GM19438 (cell line): Measurements from ENCODE around the gene RAB31.
"Not testable (repeated sequence)": the region's sequence is repeated elsewhere in the genome, so short reads cannot be mapped to it uniquely, and the experiment has no call there.

ENCODE experiments used
- ATAC-seq: cut with Tn5 transposase; IDR thresholded peaks from one replicate; pipeline ENCODE4 v1.9.1; 2021; ENCODE audit warnings: low read depth; ENCODE audit not compliant: unreplicated experiment

RAB31 gene

GRCh38 chr18:9854801-9855676, 146.9 kb downstream of the RAB31 start:
- no peak for ATAC-seq

- ATAC-seq: no peak
Measured at GRCh38 chr18:9855681-9856080, 147.6 kb downstream of the RAB31 start.

- no peak for ATAC-seq
Measured at GRCh38 chr18:9856092-9856491, 148.0 kb downstream of the RAB31 start.

- ATAC-seq: not testable (repeated sequence)
Measured at GRCh38 chr18:9857479-9857998, 149.4 kb downstream of the RAB31 start.

- ATAC-seq: no peak
Measured at GRCh38 chr18:9858642-9859041, 150.5 kb downstream of the RAB31 start.

- ATAC-seq: no peak
Measured at GRCh38 chr18:9859232-9859631, 151.1 kb downstream of the RAB31 start.

GRCh38 chr18:9860682-9861081, 152.6 kb downstream of the RAB31 start:
- ATAC-seq: no peak

GRCh38 chr18:9861157-9861556, 153.1 kb downstream of the RAB31 start:
- peak; percentile 82 for ATAC-seq

- peak; percentile 64 for ATAC-seq
Measured at GRCh38 chr18:9861933-9862332, 153.8 kb downstream of the RAB31 start.

- no peak for ATAC-seq
Measured at GRCh38 chr18:9862686-9863085, 154.6 kb downstream of the RAB31 start.

- no peak for ATAC-seq
Measured at GRCh38 chr18:9863282-9863681, 155.2 kb downstream of the RAB31 start.

GRCh38 chr18:9865764-9866490, 157.8 kb downstream of the RAB31 start:
- no peak for ATAC-seq

- no peak for ATAC-seq
Measured at GRCh38 chr18:9866627-9867026, 158.5 kb downstream of the RAB31 start.

GRCh38 chr18:9867071-9867594, 159.0 kb downstream of the RAB31 start:
- ATAC-seq: no peak

GRCh38 chr18:9868857-9869714, 161.0 kb downstream of the RAB31 start:
- ATAC-seq: no peak

- peak; percentile 60 for ATAC-seq
Measured at GRCh38 chr18:9869715-9870430, 161.8 kb downstream of the RAB31 start.

- ATAC-seq: peak; percentile 28
Measured at GRCh38 chr18:9870431-9871008, 162.4 kb downstream of the RAB31 start.

- no peak for ATAC-seq
Measured at GRCh38 chr18:9871244-9871746, 163.2 kb downstream of the RAB31 start.

- ATAC-seq: no peak
Measured at GRCh38 chr18:9872823-9873222, 164.7 kb downstream of the RAB31 start.
